Gastrocnemius medialis (tissue), 4 donors: ENCODE measurements around the gene TXNIP.

Experiments
- POLR2A ChIP-seq, 2 donors: fragments of 450-650 bp; IDR thresholded peaks; one replicate each; pipeline ENCODE4 v1.6.1; 2017; ENCODE audit warnings: antibody characterized with exemption in 2 of 2, mild to moderate bottlenecking in 2 of 2, moderate library complexity in 2 of 2
- TF ChIP-seq, protein P1 (sequence below), 5 experiments: fragments of 450-650 bp in 3 of 5; fragments of 200-600 bp in 2 of 5; sonication (generic) in 2 of 5; IDR thresholded peaks in 4 of 5; conservative IDR thresholded peaks in 1 of 5; 1 replicate in 4 of 5; 2 replicates in 1 of 5; pipeline ENCODE4 v1.5.1; 2016 to 2019; ENCODE audit warnings: antibody characterized with exemption in 5 of 5, mild to moderate bottlenecking in 3 of 5, moderate library complexity in 3 of 5

- TF ChIP-seq, protein P1, sequence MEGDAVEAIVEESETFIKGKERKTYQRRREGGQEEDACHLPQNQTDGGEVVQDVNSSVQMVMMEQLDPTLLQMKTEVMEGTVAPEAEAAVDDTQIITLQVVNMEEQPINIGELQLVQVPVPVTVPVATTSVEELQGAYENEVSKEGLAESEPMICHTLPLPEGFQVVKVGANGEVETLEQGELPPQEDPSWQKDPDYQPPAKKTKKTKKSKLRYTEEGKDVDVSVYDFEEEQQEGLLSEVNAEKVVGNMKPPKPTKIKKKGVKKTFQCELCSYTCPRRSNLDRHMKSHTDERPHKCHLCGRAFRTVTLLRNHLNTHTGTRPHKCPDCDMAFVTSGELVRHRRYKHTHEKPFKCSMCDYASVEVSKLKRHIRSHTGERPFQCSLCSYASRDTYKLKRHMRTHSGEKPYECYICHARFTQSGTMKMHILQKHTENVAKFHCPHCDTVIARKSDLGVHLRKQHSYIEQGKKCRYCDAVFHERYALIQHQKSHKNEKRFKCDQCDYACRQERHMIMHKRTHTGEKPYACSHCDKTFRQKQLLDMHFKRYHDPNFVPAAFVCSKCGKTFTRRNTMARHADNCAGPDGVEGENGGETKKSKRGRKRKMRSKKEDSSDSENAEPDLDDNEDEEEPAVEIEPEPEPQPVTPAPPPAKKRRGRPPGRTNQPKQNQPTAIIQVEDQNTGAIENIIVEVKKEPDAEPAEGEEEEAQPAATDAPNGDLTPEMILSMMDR (IDR thresholded peaks at IDR 0.05 in 4 of 5, conservative IDR thresholded peaks at IDR 0.05 in 1 of 5) = no peak
- no peak for TF ChIP-seq POLR2A (IDR thresholded peaks at IDR 0.05)
These were observed 11.3 kb downstream of the TXNIP start for GRCh38 chr1:145985129-145985501.
